ENCODE results near the gene CLUH.
A peak's percentile ranks its signal among the peaks of the same experiment; 100 is the strongest.

CLUH gene, protein sequence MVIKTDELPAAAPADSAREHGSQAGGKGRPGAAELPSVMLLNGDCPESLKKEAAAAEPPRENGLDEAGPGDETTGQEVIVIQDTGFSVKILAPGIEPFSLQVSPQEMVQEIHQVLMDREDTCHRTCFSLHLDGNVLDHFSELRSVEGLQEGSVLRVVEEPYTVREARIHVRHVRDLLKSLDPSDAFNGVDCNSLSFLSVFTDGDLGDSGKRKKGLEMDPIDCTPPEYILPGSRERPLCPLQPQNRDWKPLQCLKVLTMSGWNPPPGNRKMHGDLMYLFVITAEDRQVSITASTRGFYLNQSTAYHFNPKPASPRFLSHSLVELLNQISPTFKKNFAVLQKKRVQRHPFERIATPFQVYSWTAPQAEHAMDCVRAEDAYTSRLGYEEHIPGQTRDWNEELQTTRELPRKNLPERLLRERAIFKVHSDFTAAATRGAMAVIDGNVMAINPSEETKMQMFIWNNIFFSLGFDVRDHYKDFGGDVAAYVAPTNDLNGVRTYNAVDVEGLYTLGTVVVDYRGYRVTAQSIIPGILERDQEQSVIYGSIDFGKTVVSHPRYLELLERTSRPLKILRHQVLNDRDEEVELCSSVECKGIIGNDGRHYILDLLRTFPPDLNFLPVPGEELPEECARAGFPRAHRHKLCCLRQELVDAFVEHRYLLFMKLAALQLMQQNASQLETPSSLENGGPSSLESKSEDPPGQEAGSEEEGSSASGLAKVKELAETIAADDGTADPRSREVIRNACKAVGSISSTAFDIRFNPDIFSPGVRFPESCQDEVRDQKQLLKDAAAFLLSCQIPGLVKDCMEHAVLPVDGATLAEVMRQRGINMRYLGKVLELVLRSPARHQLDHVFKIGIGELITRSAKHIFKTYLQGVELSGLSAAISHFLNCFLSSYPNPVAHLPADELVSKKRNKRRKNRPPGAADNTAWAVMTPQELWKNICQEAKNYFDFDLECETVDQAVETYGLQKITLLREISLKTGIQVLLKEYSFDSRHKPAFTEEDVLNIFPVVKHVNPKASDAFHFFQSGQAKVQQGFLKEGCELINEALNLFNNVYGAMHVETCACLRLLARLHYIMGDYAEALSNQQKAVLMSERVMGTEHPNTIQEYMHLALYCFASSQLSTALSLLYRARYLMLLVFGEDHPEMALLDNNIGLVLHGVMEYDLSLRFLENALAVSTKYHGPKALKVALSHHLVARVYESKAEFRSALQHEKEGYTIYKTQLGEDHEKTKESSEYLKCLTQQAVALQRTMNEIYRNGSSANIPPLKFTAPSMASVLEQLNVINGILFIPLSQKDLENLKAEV (N-terminal part only)

DNA sequence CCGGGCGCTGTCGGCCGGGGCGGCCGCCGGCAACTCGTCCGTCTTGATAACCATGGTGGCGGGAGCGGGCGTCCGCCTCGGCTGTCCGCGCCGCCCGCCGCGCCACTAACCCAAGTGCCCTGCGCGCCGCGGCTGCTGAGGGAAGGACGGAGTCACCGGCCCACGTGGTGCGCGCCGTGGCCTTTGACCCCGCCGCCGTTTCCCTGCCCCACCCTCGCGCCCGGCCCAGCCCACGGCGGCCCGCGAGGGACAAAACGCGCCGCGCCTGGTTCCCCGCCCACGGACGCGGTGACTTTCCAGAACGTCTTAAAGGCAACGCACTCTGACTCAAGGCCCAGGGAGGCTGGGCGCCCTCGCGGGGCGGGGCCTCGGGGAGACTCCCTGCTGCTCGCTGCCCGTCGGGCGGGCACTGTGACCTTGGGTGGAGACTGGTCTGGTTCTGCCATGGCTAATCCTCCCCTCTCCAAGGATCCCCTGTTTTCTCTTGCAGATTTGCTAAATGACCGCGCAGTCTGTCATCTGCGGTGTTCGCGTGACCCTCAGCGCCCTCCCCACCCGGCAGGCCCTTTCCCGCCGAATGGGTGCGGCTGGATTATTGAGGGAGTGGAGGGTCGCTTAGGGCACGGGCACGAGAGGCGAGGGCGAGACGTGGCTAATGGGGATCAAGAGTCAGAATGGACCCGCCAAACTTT, at the start of gene CLUH:
Gene CLUH (minus strand): TSS at position 157 of the 692 bp plus-strand sequence. CDS start 103 bp downstream, at position 54.
- Histone ChIP-seq H3K36me3 (ENCODE audit: control insufficient read depth, insufficient read depth, low read length) (no peaks in the 10 kb centered on the region), H3K27me3 (ENCODE audit: control insufficient read depth, insufficient read depth, low read length) (peaks cover 10% of the 10 kb centered on the region; the same call in 1 of the 2 replicates), H3K4me3 (ENCODE audit: low read depth, low read length) (peak within 1 kb of the TSS; percentile 62), H3K27ac (ENCODE audit: low read depth, low read length) (no peak within 1 kb of the TSS), H3K9me3 (ENCODE audit: control insufficient read depth, insufficient read depth, low read depth, low read length) (no peaks in the 10 kb centered on the region), H3K4me1 (ENCODE audit: control insufficient read depth, insufficient read depth, low read length) (peaks cover 44% of the 10 kb centered on the region), H3K9ac (ENCODE audit: low read length) (peak within 1 kb of the TSS; percentile 62)

DNA sequence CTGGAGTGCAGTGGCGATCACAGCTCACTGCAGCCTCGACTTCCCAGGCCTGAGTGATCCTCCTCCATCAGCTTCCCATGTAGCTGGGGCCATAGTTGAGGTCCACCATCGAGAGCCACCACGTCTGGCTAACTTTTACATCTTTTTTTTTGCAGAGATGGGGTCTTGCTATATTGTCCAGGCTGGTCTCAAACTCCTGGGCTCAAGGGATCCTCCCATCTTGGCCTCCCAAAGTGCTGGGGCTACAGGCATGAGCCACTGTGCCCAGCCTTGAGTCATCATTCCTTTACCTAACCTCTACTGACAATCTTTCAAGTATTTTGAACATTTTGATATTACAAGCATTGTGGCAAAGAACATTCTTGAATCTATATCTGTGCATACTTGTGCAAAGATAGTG, 47.3 kb upstream of the CLUH start:
- Histone ChIP-seq H3K4me1 (ENCODE audit: control insufficient read depth, insufficient read depth, low read length) (peaks cover 9% of the 10 kb centered on the region; the same call in 1 of the 2 replicates), H3K4me3 (ENCODE audit: low read depth, low read length) (no peak overlapping the region), H3K27ac (ENCODE audit: low read depth, low read length) (no peak overlapping the region), H3K27me3 (ENCODE audit: control insufficient read depth, insufficient read depth, low read length) (peaks cover 28% of the 10 kb centered on the region), H3K36me3 (ENCODE audit: control insufficient read depth, insufficient read depth, low read length) (no peaks in the 10 kb centered on the region), H3K9ac (ENCODE audit: low read length) (no peak overlapping the region), H3K9me3 (ENCODE audit: control insufficient read depth, insufficient read depth, low read depth, low read length) (no peaks in the 10 kb centered on the region)

DNA sequence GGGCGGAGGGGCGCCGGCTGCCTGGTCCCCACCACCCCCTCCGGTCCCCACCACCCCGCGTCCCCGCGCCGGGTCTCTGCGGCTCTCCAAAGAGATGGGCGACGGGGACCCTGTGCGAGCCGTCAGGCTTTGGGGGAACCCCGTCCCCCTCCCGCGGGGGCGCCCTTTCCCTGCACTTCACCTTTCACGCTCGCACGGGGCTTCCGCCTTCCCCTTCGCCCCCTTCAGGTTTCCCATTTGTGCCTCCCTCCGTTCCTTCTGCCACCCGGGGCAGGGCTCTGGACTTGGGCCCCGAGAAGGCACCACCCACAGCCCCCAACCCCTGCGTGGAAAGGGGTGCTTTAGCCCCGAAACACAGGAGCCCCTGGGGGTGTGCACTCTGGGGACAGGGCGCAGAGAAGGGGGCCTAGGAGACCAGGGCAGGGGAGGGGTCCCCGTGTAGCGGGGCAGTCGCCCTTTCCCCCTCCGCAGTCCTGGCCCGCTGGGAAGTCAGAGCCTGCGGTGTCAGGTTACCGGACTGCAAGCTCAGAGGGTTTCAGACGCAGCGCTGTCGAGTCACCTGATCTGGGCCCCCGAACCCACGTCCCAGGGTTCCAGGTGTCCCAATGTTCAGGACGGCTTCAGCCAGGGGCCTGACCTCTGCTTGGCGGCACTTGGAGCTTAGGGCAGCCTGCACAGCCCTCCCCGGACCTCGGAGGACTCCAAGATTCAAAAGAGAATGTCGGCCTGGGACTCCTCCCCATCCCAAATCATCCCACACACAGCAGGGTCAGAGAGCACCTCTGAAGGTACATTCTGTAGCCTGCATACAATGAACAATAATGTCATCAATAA, 44.5 kb upstream of the CLUH start:
- Histone ChIP-seq H3K27ac (ENCODE audit: low read depth, low read length) (no peak overlapping the region), H3K9me3 (ENCODE audit: control insufficient read depth, insufficient read depth, low read depth, low read length) (no peaks in the 10 kb centered on the region), H3K4me1 (ENCODE audit: control insufficient read depth, insufficient read depth, low read length) (peaks cover 13% of the 10 kb centered on the region), H3K27me3 (ENCODE audit: control insufficient read depth, insufficient read depth, low read length) (peaks cover 36% of the 10 kb centered on the region), H3K4me3 (ENCODE audit: low read depth, low read length) (peak overlapping the region; percentile 70), H3K36me3 (ENCODE audit: control insufficient read depth, insufficient read depth, low read length) (no peaks in the 10 kb centered on the region), H3K9ac (ENCODE audit: low read length) (peak overlapping the region; percentile 25)

DNA sequence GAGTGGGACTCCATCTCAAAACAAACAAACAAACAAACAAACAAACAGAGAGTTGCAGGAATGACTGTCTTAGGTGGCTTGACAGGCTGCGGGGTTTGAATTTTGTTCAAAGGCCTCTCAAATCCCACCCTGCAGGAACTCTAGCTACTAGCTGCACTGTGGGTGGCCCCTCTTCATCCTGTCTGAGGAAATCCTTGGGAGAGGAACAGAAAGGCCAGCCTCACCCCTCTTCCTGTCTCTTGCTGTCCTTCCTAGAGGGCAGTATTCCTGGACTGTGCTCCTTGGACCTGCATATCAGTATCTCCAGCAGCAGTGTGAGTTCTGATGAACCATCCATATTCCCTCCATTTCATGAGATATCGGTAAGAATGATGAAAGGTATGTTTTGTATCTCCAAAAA, 39.9 kb upstream of the CLUH start:
- Histone ChIP-seq H3K36me3 (ENCODE audit: control insufficient read depth, insufficient read depth, low read length) (no peaks in the 10 kb centered on the region), H3K4me1 (ENCODE audit: control insufficient read depth, insufficient read depth, low read length) (peaks cover 6% of the 10 kb centered on the region), H3K27ac (ENCODE audit: low read depth, low read length) (no peak overlapping the region), H3K4me3 (ENCODE audit: low read depth, low read length) (no peak overlapping the region), H3K9ac (ENCODE audit: low read length) (no peak overlapping the region), H3K27me3 (ENCODE audit: control insufficient read depth, insufficient read depth, low read length) (peaks cover 59% of the 10 kb centered on the region), H3K9me3 (ENCODE audit: control insufficient read depth, insufficient read depth, low read depth, low read length) (no peaks in the 10 kb centered on the region)

DNA sequence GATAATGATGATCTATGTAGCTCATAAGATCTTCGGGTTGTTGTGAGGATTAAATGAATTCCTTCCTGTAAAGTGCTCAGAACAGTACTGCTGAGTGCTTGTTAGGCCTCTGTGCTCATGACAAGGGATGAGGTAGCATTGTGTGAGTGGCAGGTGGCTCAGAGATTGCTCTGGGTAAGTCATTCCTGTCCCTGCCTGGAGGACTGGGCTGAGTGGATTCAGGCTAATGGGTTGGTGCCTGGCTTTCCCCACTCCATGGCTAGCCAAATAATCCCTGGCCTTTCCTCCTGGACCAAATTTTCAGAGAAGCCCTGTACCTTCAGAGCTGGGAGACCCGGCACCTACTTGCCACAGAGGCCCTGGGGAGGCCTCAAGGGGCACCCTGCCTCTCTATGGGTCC, 39.2 kb upstream of the CLUH start:
- H3K27ac ChIP-seq (ENCODE audit: low read depth, low read length): no peak overlapping the region
- peaks cover 4% of the 10 kb centered on the region for H3K4me1 ChIP-seq (ENCODE audit: control insufficient read depth, insufficient read depth, low read length)
- H3K9me3 ChIP-seq (ENCODE audit: control insufficient read depth, insufficient read depth, low read depth, low read length): no peaks in the 10 kb centered on the region
- peaks cover 52% of the 10 kb centered on the region for H3K27me3 ChIP-seq (ENCODE audit: control insufficient read depth, insufficient read depth, low read length)
- no peaks in the 10 kb centered on the region for H3K36me3 ChIP-seq (ENCODE audit: control insufficient read depth, insufficient read depth, low read length)
- H3K9ac ChIP-seq (ENCODE audit: low read length): no peak overlapping the region
- H3K4me3 ChIP-seq (ENCODE audit: low read depth, low read length): no peak overlapping the region

DNA sequence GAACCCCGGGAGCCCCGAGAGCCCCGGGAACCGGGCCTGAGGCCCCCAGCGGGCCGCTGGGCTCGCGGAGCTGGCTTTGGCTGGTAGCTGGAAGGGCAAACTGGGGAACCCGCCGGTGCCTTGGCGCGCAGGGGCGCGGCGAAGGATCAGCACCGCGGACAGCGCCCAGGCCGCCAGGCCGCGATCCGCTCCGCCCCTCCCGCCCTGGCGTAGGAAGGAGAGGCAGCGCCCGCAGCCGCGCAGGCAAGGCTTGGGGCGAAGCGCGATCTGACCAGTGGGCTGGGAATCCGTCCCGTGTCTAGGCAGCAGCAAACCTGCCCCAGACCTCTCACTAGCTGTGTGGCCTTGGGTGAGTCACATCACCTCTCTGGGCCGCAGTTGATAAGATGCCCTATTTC, 38.2 kb upstream of the CLUH start:
- H3K36me3 ChIP-seq (ENCODE audit: control insufficient read depth, insufficient read depth, low read length): no peaks in the 10 kb centered on the region
- H3K9ac ChIP-seq (ENCODE audit: low read length): no peak overlapping the region
- H3K9me3 ChIP-seq (ENCODE audit: control insufficient read depth, insufficient read depth, low read depth, low read length): no peaks in the 10 kb centered on the region
- H3K4me1 ChIP-seq (ENCODE audit: control insufficient read depth, insufficient read depth, low read length): peaks cover 4% of the 10 kb centered on the region
- H3K27me3 ChIP-seq (ENCODE audit: control insufficient read depth, insufficient read depth, low read length): peaks cover 46% of the 10 kb centered on the region
- H3K4me3 ChIP-seq (ENCODE audit: low read depth, low read length): peak overlapping the region; percentile 41; the same call in 1 of the 2 replicates
- no peak overlapping the region for H3K27ac ChIP-seq (ENCODE audit: low read depth, low read length)

DNA sequence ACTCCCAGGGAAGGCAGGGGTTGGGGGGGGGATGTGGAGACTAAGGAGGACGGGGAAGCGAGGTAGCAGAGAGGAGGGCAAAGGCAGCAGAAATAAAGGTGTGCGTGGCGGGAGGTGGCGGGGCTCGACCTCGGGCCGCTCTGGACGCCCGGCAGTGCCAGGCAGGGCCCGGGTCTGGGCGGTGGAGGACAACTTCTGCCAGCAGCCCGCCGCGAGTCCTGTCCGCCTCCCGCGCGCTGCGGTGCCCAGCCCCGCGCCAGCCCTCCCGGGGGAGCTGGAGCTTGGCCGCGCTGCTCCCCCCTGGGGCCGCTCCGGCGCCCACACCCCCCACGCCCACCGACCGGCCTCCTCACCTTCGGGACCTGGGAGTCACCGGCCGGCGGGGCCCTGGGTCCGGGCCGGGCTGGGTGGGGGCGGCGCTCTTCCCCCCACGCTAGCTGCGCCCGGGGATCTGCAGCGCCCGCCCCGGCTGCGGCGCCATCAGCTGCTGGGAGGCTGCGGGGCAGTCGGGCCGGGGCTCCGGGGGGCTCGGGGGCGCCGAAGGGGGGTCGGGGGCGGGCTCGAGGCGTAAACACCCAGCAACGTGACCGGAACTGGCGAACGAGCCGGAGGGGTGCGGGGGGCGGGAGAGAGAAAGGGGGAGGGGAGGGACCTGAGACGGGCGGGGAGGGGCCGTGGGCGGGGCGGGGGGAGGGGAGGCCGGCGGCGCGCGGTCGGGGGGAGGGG, 37.7 kb upstream of the CLUH start, which contains the start of gene CCDC92B:
Gene CCDC92B (minus strand): TSS at position 595 of the 726 bp plus-strand sequence. CDS start 14,507 bp downstream, outside the sequence.
- Histone ChIP-seq H3K27ac (ENCODE audit: low read depth, low read length) (no peak within 1 kb of the TSS), H3K9ac (ENCODE audit: low read length) (peak within 1 kb of the TSS; percentile 15), H3K4me3 (ENCODE audit: low read depth, low read length) (peak within 1 kb of the TSS; percentile 69), H3K4me1 (ENCODE audit: control insufficient read depth, insufficient read depth, low read length) (peaks cover 4% of the 10 kb centered on the region), H3K27me3 (ENCODE audit: control insufficient read depth, insufficient read depth, low read length) (peaks cover 43% of the 10 kb centered on the region), H3K36me3 (ENCODE audit: control insufficient read depth, insufficient read depth, low read length) (no peaks in the 10 kb centered on the region), H3K9me3 (ENCODE audit: control insufficient read depth, insufficient read depth, low read depth, low read length) (no peaks in the 10 kb centered on the region)

DNA sequence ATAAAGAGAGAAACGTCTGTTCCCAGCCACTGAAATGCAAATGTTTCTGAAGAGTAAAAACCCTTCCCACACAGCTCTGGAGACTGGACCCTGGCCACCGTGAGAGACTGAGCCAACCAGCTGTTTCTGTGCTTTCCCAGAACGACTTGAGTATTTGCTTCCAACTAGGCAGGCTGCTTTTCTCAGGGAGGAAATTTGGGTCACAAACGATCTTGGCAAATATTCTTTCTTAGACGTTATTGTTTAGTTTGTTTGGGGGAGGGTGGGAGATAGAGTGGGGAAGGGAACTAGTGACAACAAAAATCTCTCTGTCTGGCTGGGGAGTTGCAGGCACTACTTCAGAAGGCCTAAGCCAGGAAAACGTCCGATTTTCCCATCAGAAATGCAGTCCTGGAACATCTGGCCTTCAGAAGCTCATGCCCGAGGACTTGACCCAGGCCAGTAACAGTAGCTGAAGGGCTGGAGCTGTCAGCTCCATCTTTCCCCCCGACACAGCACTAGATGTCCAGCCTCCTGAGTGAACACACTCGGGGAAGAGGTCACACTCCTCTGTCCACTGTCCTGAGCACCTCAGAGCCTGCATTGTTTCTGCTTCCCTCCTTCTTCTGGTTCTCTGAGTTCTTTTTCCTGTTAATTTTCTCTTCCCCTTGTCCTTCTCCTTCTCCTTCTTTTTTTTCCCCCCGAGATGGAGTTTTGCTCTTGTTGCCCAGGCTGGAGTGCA, 33.9 kb upstream of the CLUH start:
- H3K27me3 ChIP-seq (ENCODE audit: control insufficient read depth, insufficient read depth, low read length): peaks cover 29% of the 10 kb centered on the region
- no peak overlapping the region for H3K27ac ChIP-seq (ENCODE audit: low read depth, low read length)
- no peak overlapping the region for H3K4me3 ChIP-seq (ENCODE audit: low read depth, low read length)
- H3K9me3 ChIP-seq (ENCODE audit: control insufficient read depth, insufficient read depth, low read depth, low read length): no peaks in the 10 kb centered on the region
- no peak overlapping the region for H3K9ac ChIP-seq (ENCODE audit: low read length)
- H3K4me1 ChIP-seq (ENCODE audit: control insufficient read depth, insufficient read depth, low read length): no peaks in the 10 kb centered on the region; the same call in 1 of the 2 replicates
- H3K36me3 ChIP-seq (ENCODE audit: control insufficient read depth, insufficient read depth, low read length): no peaks in the 10 kb centered on the region

DNA sequence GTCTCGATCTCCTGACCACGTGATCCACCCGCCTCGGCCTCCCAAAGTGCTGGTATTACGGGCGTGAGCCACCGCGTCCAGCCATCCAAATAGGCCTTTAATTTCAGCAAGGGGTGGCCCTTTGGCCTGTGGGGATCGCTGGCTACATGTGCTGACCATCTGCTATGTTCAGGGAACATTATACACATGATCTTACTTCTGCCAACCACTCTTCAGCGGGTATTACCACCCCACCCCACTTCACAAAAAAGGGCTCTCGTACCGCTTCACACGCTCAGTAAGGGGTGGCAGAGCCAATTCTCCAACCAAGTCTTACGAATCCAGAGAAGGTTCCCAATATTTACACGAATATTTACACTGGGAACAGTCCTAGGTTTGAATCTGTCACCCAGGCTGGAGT, 26.1 kb upstream of the CLUH start:
- H3K36me3 ChIP-seq (ENCODE audit: control insufficient read depth, insufficient read depth, low read length): no peaks in the 10 kb centered on the region; the same call in 1 of the 2 replicates
- no peaks in the 10 kb centered on the region for H3K27me3 ChIP-seq (ENCODE audit: control insufficient read depth, insufficient read depth, low read length)
- no peaks in the 10 kb centered on the region for H3K9me3 ChIP-seq (ENCODE audit: control insufficient read depth, insufficient read depth, low read depth, low read length)
- H3K4me3 ChIP-seq (ENCODE audit: low read depth, low read length): no peak overlapping the region
- no peak overlapping the region for H3K9ac ChIP-seq (ENCODE audit: low read length)
- H3K27ac ChIP-seq (ENCODE audit: low read depth, low read length): no peak overlapping the region
- H3K4me1 ChIP-seq (ENCODE audit: control insufficient read depth, insufficient read depth, low read length): no peaks in the 10 kb centered on the region

Data from HUES6 (cell line).